Type B pancreatic cell (in vitro differentiated cells): ENCODE measurements around the gene OR52B6. TPM values are rescaled to one million over a fixed set of nuclear protein-coding genes. Genes with fewer than 3 reads are reported as not detected.

Experiments
- DNase-seq: peaks from one replicate; pipeline ENCODE4 v3.0.0; 2021; ENCODE audit warnings: mixed read lengths; ENCODE audit not compliant: unreplicated experiment; ENCODE audit errors: extremely low spot score
- H3K27ac Mint-ChIP-seq: 2 replicates; pipeline ENCODE4 v1.8.0; 2021; ENCODE audit warnings: mild to moderate bottlenecking, mixed read lengths
- H3K27me3 Mint-ChIP-seq: 2 replicates; pipeline ENCODE4 v1.8.0; 2021; ENCODE audit warnings: mixed read lengths
- H3K36me3 Mint-ChIP-seq: 2 replicates; pipeline ENCODE4 v1.8.0; 2021; ENCODE audit warnings: mixed read lengths
- H3K4me1 Mint-ChIP-seq: one replicate; pipeline ENCODE4 v1.8.0; 2021; ENCODE audit warnings: mixed read lengths; ENCODE audit not compliant: unreplicated experiment
- H3K4me3 Mint-ChIP-seq: 2 replicates; pipeline ENCODE4 v1.8.0; 2021; ENCODE audit warnings: mild to moderate bottlenecking, mixed read lengths
- H3K9me3 Mint-ChIP-seq: 2 replicates; pipeline ENCODE4 v1.8.0; 2021; ENCODE audit warnings: mixed read lengths
- CTCF ChIP-seq: fragments of 200-600 bp; sonication (generic); conservative IDR thresholded peaks from 2 replicates; pipeline ENCODE4 v1.5.0; 2021; ENCODE audit warnings: antibody characterized with exemption, mild to moderate bottlenecking
- total RNA-seq: library from RNA; stranded (reverse); gene quantifications from 2 replicates; pipeline ENCODE4 v1.2.1, GENCODE V29; 2021; ENCODE audit warnings: low replicate concordance

Gene OR52B6
- total RNA-seq, 1 donor from 2014 or later = not detected

GRCh38 chr11:5620651-5621521 lies 40.2 kb downstream of the OR52B6 start:
- H3K27ac Mint-ChIP-seq = peak overlapping the region; percentile 92
- no peak for DNase-seq
- no peak for TF ChIP-seq CTCF
- H3K27me3 Mint-ChIP-seq = no peaks in the 10 kb centered on the region
- peak overlapping the region; percentile 77 for H3K4me3 Mint-ChIP-seq
- no peaks in the 10 kb centered on the region for H3K36me3 Mint-ChIP-seq
- peaks cover 24% of the 10 kb centered on the region for H3K4me1 Mint-ChIP-seq
- H3K9me3 Mint-ChIP-seq = peaks cover 5% of the 10 kb centered on the region

GRCh38 chr11:5621580-5621979 lies 40.9 kb downstream of the OR52B6 start:
- H3K27me3 Mint-ChIP-seq = no peaks in the 10 kb centered on the region
- peaks cover 24% of the 10 kb centered on the region for H3K4me1 Mint-ChIP-seq
- no peak for DNase-seq
- no peaks in the 10 kb centered on the region for H3K36me3 Mint-ChIP-seq
- H3K4me3 Mint-ChIP-seq = no peak overlapping the region
- TF ChIP-seq CTCF = no peak
- H3K9me3 Mint-ChIP-seq = peaks cover 5% of the 10 kb centered on the region
- peak overlapping the region; percentile 92 for H3K27ac Mint-ChIP-seq

DNA sequence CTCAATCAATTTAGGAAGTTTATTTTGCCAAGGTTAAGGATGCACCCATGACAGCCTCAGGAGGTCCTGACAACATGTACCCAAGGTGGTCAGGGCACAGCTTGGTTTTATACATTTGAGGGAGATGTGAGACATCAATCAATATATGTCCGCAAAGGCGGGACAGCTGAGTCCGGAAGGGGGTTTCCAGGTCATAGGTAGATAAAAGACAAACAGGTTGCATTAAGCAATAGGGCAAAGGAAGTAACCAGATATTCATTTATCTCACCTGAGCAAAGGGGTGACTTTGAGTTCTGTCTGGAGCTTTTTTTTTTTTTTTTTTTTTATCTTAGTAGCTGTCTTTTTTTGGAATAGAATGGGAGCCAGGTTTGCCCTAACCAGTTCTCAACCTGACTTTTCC lies 42.1 kb downstream of the OR52B6 start:
- H3K27me3 Mint-ChIP-seq = no peaks in the 10 kb centered on the region
- H3K4me3 Mint-ChIP-seq = no peak overlapping the region
- H3K36me3 Mint-ChIP-seq = no peaks in the 10 kb centered on the region
- H3K9me3 Mint-ChIP-seq = peaks cover 5% of the 10 kb centered on the region
- DNase-seq = no peak
- no peak overlapping the region for H3K27ac Mint-ChIP-seq
- TF ChIP-seq CTCF = no peak
- H3K4me1 Mint-ChIP-seq = peaks cover 24% of the 10 kb centered on the region

- H3K36me3 Mint-ChIP-seq = no peaks in the 10 kb centered on the region
- peak within 1 kb of the TSS; percentile 42 for H3K27ac Mint-ChIP-seq
- peaks cover 24% of the 10 kb centered on the region for H3K4me1 Mint-ChIP-seq
- H3K4me3 Mint-ChIP-seq = peak within 1 kb of the TSS; percentile 75
- H3K27me3 Mint-ChIP-seq = no peaks in the 10 kb centered on the region
- peaks cover 5% of the 10 kb centered on the region for H3K9me3 Mint-ChIP-seq
- DNase-seq = no peak
- no peak for TF ChIP-seq CTCF
These were observed 44.0 kb downstream of the OR52B6 start, which contains the start of gene TRIM34 for GRCh38 chr11:5624489-5625279. Gene TRIM34, plus strand, starts transcription at chr11:5625001. Its CDS starts 7,331 bp downstream, at chr11:5632332.

- Mint-ChIP-seq H3K4me3 (peak overlapping the region; percentile 75), H3K27me3 (no peaks in the 10 kb centered on the region), H3K27ac (peak overlapping the region; percentile 37), H3K9me3 (peaks cover 5% of the 10 kb centered on the region), H3K4me1 (peaks cover 24% of the 10 kb centered on the region), H3K36me3 (peaks cover 2% of the 10 kb centered on the region)
- TF ChIP-seq CTCF = no peak
- no peak for DNase-seq
These were observed 44.6 kb downstream of the OR52B6 start for GRCh38 chr11:5625281-5625680.
